Effector memory CD8-positive, alpha-beta T cell (primary cell): ENCODE results near the gene E2F4.
A peak's percentile ranks its signal among the peaks of the same experiment; 100 is the strongest.

Source experiments
- ATAC-seq: fragments of 150-1000 bp; cut with Tn5 transposase; replicated peaks from 2 replicates; pipeline ENCODE4 v1.10.0; 2021; ENCODE audit warnings: mild to moderate bottlenecking, moderate library complexity
- DNase-seq, 3 experiments: peaks; one replicate each; pipeline ENCODE4 v3.0.0; 2021
- H3K27ac Mint-ChIP-seq, 2 donors: one replicate each; pipeline ENCODE4 v1.8.0; 2022; ENCODE audit warnings: mild to moderate bottlenecking in 2 of 2, mixed read lengths in 2 of 2, moderate library complexity in 2 of 2
- H3K27me3 Mint-ChIP-seq, 2 donors: one replicate each; pipeline ENCODE4 v1.8.0; 2022; ENCODE audit warnings: mixed read lengths in 2 of 2
- H3K36me3 Mint-ChIP-seq: one replicate; pipeline ENCODE4 v1.8.0; 2022; ENCODE audit warnings: mild to moderate bottlenecking, moderate library complexity, mixed read lengths; ENCODE audit not compliant: insufficient read depth
- H3K4me1 Mint-ChIP-seq, 2 donors: one replicate each; pipeline ENCODE4 v1.8.0; 2022; ENCODE audit warnings: low read depth in 2 of 2, mixed read lengths in 2 of 2
- H3K4me3 Mint-ChIP-seq, 2 donors: one replicate each; pipeline ENCODE4 v1.8.0; 2022; ENCODE audit warnings: mild to moderate bottlenecking in 2 of 2, mixed read lengths in 2 of 2, moderate library complexity in 2 of 2
- H3K9me3 Mint-ChIP-seq, 2 donors: one replicate each; pipeline ENCODE4 v1.8.0; 2022; ENCODE audit warnings: mixed read lengths in 2 of 2

E2F4 gene

GRCh38 chr16:67207249-67208091 lies 15.5 kb downstream of the E2F4 start:
- H3K4me1 Mint-ChIP-seq: peaks cover 0 to 9% of the 10 kb centered on the region in 2 donors
- DNase-seq (no peak), ATAC-seq (no peak)
- no peaks in the 10 kb centered on the region for H3K36me3 Mint-ChIP-seq
- H3K9me3 Mint-ChIP-seq: no peaks in the 10 kb centered on the region
- no peaks in the 10 kb centered on the region for H3K27me3 Mint-ChIP-seq
- H3K4me3 Mint-ChIP-seq: no peak overlapping the region
- H3K27ac Mint-ChIP-seq: peak overlapping the region in 1 of 2 donors; percentile 79

DNA sequence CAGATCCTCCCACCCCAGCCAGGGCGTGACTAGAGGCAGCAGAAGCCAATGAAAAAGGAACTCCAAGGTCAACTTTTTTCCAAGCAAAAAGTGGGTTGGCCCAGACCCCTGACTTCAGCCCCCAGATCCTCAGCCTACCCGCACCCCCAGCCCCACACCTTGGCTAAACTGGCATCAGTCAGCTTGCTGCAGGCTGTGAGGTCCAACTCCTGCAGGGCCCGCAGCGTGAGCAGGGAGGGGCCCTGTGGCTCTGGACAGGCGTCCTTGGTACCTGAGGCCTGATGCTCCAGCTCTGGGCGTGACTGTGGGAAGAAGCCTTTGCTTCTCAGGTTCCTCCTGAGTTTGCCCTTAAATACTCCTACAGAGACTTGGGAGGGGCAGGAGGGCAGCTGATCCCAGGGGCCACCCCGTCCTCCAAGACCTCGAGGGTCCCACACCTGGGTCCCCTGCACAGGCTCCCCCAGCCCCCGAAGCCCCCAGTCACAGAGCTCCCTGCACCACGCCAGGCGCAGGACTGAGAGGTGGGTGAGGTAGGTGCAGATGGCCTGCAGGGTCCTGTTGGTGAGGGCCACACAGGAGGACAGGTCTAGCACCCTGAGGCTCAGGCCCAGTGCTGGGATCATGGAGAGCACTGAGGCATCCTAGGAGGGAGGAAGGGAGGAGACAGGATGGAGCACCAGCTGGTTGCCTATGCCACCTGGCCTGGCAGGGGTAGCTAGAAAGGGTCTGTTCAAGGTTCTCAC lies 16.4 kb downstream of the E2F4 start:
- Mint-ChIP-seq H3K27me3 (no peaks in the 10 kb centered on the region), H3K9me3 (no peaks in the 10 kb centered on the region), H3K4me1 (peaks cover 0 to 9% of the 10 kb centered on the region in 2 donors), H3K4me3 (no peak overlapping the region), H3K36me3 (no peaks in the 10 kb centered on the region), H3K27ac (no peak overlapping the region)
- no peak for DNase-seq
- ATAC-seq: no peak

DNA sequence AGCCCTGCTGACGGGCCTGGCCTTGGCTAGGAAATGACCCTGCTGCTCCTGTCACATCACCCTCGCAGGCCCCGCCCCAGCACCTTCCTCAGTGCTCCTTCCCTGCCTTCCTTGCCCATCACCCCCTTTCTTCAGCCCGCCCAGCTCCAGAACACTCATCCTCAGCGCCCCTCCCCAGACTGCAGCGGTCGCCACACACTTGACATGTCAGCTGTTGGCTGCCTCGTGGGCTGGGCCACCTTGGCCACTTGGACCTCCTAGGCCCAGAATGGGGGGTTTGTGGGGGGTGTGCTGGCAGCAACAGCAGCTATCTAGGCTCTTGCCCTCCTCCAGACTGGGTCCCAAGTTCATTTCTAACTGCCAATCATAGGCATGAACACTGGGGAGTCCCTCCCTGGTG lies 17.6 kb downstream of the E2F4 start:
- Mint-ChIP-seq H3K4me1 (peaks cover 0 to 9% of the 10 kb centered on the region in 2 donors), H3K4me3 (no peak overlapping the region), H3K9me3 (no peaks in the 10 kb centered on the region), H3K27me3 (no peaks in the 10 kb centered on the region), H3K36me3 (no peaks in the 10 kb centered on the region), H3K27ac (peak overlapping the region in 1 of 2 donors; percentile 28)
- DNase-seq: no peak
- ATAC-seq: no peak

- no peaks in the 10 kb centered on the region for H3K9me3 Mint-ChIP-seq
- no peaks in the 10 kb centered on the region for H3K27me3 Mint-ChIP-seq
- DNase-seq (no peak), ATAC-seq (no peak)
- H3K4me1 Mint-ChIP-seq: peaks cover 0 to 9% of the 10 kb centered on the region in 2 donors
- no peaks in the 10 kb centered on the region for H3K36me3 Mint-ChIP-seq
- no peak overlapping the region for H3K27ac Mint-ChIP-seq
- no peak overlapping the region for H3K4me3 Mint-ChIP-seq
These were observed 18.3 kb downstream of the E2F4 start for GRCh38 chr16:67210069-67210937.

DNA sequence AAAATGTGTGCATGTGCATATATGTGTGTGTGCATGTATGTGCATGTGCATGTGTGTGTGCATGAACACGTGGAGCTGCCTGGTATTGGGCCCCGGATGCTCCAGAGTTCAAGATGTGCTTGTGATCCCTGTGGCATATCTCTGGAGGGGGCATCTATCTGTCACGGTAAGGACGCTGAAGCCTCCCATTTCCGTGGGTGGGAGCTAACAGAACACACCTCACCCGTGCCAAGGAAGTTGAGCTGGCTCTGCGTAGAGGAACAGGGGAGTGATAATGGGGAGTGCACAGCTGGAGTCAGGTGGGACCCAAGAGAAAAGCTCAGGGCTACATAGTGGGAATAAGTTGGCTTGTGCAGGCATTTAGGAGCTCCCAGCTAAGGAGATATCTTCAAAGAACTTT lies 19.7 kb downstream of the E2F4 start:
- ATAC-seq (no peak), DNase-seq (no peak)
- no peak overlapping the region for H3K4me3 Mint-ChIP-seq
- H3K27ac Mint-ChIP-seq: no peak overlapping the region
- H3K36me3 Mint-ChIP-seq: no peaks in the 10 kb centered on the region
- H3K9me3 Mint-ChIP-seq: no peaks in the 10 kb centered on the region
- peaks cover 3 to 6% of the 10 kb centered on the region in 2 donors for H3K4me1 Mint-ChIP-seq
- no peaks in the 10 kb centered on the region for H3K27me3 Mint-ChIP-seq

DNA sequence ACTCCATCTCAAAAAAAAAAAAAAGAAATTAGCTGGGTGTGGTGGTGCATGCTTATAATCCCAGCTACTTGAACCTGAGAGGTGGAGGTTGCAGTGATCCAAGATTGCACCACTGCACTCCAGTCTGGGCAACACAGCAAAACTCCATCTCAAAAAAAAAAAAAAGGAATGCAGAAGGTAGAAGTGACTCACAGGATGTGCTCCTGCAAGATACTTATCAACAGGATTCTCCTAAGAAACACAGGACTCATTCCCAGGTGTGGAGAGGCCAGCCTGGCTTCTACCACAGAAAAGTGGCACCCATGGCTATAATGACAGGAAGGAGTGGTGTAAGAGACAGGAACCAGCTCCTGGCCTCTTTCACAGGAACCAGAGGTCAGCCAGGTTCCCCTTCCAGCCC lies 20.8 kb downstream of the E2F4 start:
- no peak for DNase-seq
- no peaks in the 10 kb centered on the region for H3K36me3 Mint-ChIP-seq
- H3K27ac Mint-ChIP-seq: peak overlapping the region in 1 of 2 donors; percentile 39
- ATAC-seq: no peak
- no peaks in the 10 kb centered on the region for H3K27me3 Mint-ChIP-seq
- no peak overlapping the region for H3K4me3 Mint-ChIP-seq
- H3K9me3 Mint-ChIP-seq: no peaks in the 10 kb centered on the region
- peaks cover 2 to 6% of the 10 kb centered on the region in 2 donors for H3K4me1 Mint-ChIP-seq

- Mint-ChIP-seq H3K9me3 (no peaks in the 10 kb centered on the region), H3K4me1 (peaks cover 2 to 6% of the 10 kb centered on the region in 2 donors), H3K27me3 (no peaks in the 10 kb centered on the region), H3K4me3 (no peak overlapping the region), H3K36me3 (peaks cover under 1% of the 10 kb centered on the region), H3K27ac (peak overlapping the region in 1 of 2 donors; percentile 39)
- ATAC-seq: no peak
- DNase-seq: no peak
These were observed 21.5 kb downstream of the E2F4 start for GRCh38 chr16:67213197-67214019.

DNA sequence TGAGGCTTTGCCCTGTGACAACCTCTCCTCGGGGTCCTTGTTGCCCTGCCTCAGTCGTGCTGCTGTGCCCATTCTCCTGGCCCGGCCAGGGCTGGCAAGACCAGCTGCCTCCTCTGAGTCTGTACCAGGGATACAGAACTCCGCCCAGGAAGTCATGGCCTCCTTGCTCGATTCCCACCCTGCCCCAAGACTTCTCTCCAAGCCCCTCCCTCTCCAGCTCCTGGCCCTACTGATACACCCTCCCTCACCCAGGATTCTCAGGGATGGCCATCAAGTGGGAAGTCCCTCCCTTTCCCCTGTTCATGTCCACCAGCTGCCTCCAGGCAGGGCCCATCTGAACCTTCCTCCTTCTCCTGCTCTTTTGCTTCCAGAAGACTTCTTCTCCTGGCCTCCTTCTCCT lies 23.8 kb downstream of the E2F4 start:
- Mint-ChIP-seq H3K27ac (no peak overlapping the region), H3K27me3 (no peaks in the 10 kb centered on the region), H3K9me3 (no peaks in the 10 kb centered on the region)

GRCh38 chr16:67216612-67217490 lies 24.9 kb downstream of the E2F4 start:
- Mint-ChIP-seq H3K9me3 (no peaks in the 10 kb centered on the region), H3K4me1 (peaks cover 0 to 6% of the 10 kb centered on the region in 2 donors), H3K27ac (peak overlapping the region in 1 of 2 donors; percentile 19), H3K4me3 (no peak overlapping the region), H3K36me3 (peaks cover 4% of the 10 kb centered on the region), H3K27me3 (no peaks in the 10 kb centered on the region)
- ATAC-seq (no peak), DNase-seq (no peak)

More for the DNA sequence above, 23.8 kb downstream of the E2F4 start:
- Mint-ChIP-seq H3K4me1 (peaks cover 0 to 6% of the 10 kb centered on the region in 2 donors), H3K36me3 (peaks cover 3% of the 10 kb centered on the region), H3K4me3 (no peak overlapping the region)
- no peak for ATAC-seq
- DNase-seq: no peak

DNA sequence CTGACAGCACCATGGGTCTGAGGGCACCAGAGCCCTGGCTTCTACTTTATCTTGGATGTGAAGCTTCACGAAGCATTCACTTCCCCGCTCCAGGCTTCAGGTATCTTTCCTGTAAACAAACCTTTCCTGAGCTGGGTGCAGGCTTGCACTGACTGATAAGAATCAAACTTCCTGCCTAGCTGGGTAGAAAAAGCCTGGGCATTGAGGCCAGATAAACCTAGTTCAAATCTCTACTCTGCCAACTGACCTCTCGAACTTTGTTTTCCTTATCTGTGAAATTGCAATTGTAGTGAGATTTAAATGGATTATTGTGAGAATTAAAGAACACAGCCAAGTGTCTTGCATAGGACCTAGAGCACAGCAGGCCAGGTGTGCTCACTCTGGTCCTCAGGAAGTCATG lies 32.0 kb downstream of the E2F4 start:
- Mint-ChIP-seq H3K9me3 (no peaks in the 10 kb centered on the region), H3K27ac (no peak overlapping the region), H3K4me1 (peaks cover 28 to 34% of the 10 kb centered on the region in 2 donors)

GRCh38 chr16:67226295-67226803 lies 34.4 kb downstream of the E2F4 start:
- ATAC-seq (no peak), DNase-seq (no peak)
- H3K27me3 Mint-ChIP-seq: no peaks in the 10 kb centered on the region
- peak overlapping the region; percentile 97 to 99 for H3K4me3 Mint-ChIP-seq
- peak overlapping the region; percentile 97 to 98 for H3K27ac Mint-ChIP-seq
- H3K36me3 Mint-ChIP-seq: peaks cover 50% of the 10 kb centered on the region
- peaks cover 28 to 34% of the 10 kb centered on the region in 2 donors for H3K4me1 Mint-ChIP-seq
- H3K9me3 Mint-ChIP-seq: no peaks in the 10 kb centered on the region

More for the DNA sequence above, 32.0 kb downstream of the E2F4 start:
- DNase-seq (no peak), ATAC-seq (no peak)
- no peaks in the 10 kb centered on the region for H3K27me3 Mint-ChIP-seq
- H3K36me3 Mint-ChIP-seq: peaks cover 31% of the 10 kb centered on the region
- no peak overlapping the region for H3K4me3 Mint-ChIP-seq
